PFSK-1 (cell line): ENCODE measurements around the gene ENTPD8.

Experiments
- FOXP2 ChIP-seq: optimal IDR thresholded peaks from 2 replicates; pipeline ENCODE3; 2011; ENCODE audit warnings: borderline replicate concordance, control low read depth, inconsistent platforms; ENCODE audit not compliant: insufficient read depth; ENCODE audit errors: extremely low read length, extremely low read depth
- POLR2AphosphoS5 ChIP-seq: IDR thresholded peaks from 2 replicates; pipeline ENCODE4 v1.6.1; 2012; ENCODE audit warnings: low read depth, mild to moderate bottlenecking, control low read depth, low read length, moderate library complexity
- REST ChIP-seq, 2 experiments: IDR thresholded peaks; 2 replicates each; pipeline versions ENCODE4 v1.6.1 to v1.8.0; 2011 to 2012; ENCODE audit warnings: low read depth in 2 of 2, low read length in 2 of 2, control low read depth in 1 of 2, inconsistent platforms in 1 of 2, mild to moderate bottlenecking in 1 of 2, moderate library complexity in 1 of 2; ENCODE audit not compliant: insufficient read depth in 1 of 2
- SIN3A ChIP-seq: IDR thresholded peaks from 2 replicates; pipeline ENCODE4 v1.6.1; 2012; ENCODE audit warnings: mild to moderate bottlenecking, low read length, moderate library complexity, borderline replicate concordance; ENCODE audit not compliant: insufficient read depth
- TAF1 ChIP-seq: IDR thresholded peaks from 2 replicates; pipeline ENCODE4 v1.6.1; 2012; ENCODE audit warnings: low read length, control low read depth, borderline replicate concordance; ENCODE audit not compliant: insufficient read depth

ENTPD8 gene

GRCh38 chr9:137434498-137435380 is 6.4 kb downstream of the ENTPD8 start:
- TF ChIP-seq POLR2AphosphoS5 (no peak), FOXP2 (no peak), SIN3A (no peak), REST (IDR thresholded peaks at IDR 0.05; ENCODE audit: insufficient read depth in 1 of 2, low read depth in 2 of 2, low read length in 2 of 2) (no peak), TAF1 (no peak)

- TF ChIP-seq TAF1 (no peak), POLR2AphosphoS5 (no peak), FOXP2 (no peak), REST (IDR thresholded peaks at IDR 0.05; ENCODE audit: insufficient read depth in 1 of 2, low read depth in 2 of 2, low read length in 2 of 2) (no peak), SIN3A (no peak)
Observed at GRCh38 chr9:137433916-137434431, 7.2 kb downstream of the ENTPD8 start.

GRCh38 chr9:137433349-137433915 is 7.7 kb downstream of the ENTPD8 start:
- no peak for TF ChIP-seq TAF1
- no peak for TF ChIP-seq FOXP2
- TF ChIP-seq SIN3A, result no peak
- TF ChIP-seq POLR2AphosphoS5, result no peak
- no peak for TF ChIP-seq REST (IDR thresholded peaks at IDR 0.05; ENCODE audit: insufficient read depth in 1 of 2, low read depth in 2 of 2, low read length in 2 of 2)

- TF ChIP-seq POLR2AphosphoS5 (no peak), FOXP2 (no peak), SIN3A (no peak), TAF1 (no peak), REST (IDR thresholded peaks at IDR 0.05; ENCODE audit: insufficient read depth in 1 of 2, low read depth in 2 of 2, low read length in 2 of 2) (no peak)
Observed at GRCh38 chr9:137432687-137433348, 8.3 kb downstream of the ENTPD8 start.
